ENCODE results near the gene MPP1.
"Not testable (repeated sequence)": the region's sequence is repeated elsewhere in the genome, so short reads cannot be mapped to it uniquely, and the experiment has no call there.

Gene MPP1

DNA sequence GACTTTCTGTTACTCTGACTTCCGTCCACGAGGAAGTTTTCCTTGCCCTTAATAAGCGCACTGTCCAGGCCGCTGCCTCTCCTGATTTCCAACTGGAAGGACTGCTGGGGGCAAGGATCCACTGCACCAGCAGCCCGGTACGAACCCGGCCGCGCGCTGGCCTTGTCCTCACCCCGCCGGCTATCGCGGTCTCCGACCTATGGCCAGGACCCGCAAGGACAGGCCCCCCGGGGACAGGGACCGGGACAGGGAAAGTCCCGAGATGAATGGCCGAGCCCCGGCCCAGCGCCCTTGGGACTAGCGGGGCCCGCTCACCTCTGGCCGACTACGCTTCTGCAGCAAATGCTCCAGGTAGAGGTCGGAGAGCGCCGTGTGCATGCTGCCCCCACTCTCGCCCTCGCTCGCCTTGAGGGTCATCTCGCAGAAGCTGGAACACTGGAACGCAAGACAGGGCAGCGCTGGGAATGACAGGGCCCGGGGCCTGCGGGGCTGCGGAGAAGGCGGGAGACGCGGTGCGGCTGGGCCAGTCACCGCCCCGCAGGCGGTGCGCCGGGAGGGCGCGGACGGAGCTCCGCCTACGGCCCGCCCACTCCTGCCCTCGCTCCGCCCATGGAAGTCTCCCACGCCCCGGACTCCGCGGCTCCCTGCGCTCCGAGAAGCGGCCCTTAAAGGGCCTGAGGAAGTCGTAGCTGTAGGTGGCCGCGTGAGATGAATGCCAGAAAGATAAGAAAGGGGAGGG lies at the start of gene MPP1:
Gene MPP1, minus strand, starts transcription at position 529 of the 739 bp plus-strand sequence. Its CDS starts 112 bp downstream, at position 417.
- DNase-seq: peak; percentile 66

DNA sequence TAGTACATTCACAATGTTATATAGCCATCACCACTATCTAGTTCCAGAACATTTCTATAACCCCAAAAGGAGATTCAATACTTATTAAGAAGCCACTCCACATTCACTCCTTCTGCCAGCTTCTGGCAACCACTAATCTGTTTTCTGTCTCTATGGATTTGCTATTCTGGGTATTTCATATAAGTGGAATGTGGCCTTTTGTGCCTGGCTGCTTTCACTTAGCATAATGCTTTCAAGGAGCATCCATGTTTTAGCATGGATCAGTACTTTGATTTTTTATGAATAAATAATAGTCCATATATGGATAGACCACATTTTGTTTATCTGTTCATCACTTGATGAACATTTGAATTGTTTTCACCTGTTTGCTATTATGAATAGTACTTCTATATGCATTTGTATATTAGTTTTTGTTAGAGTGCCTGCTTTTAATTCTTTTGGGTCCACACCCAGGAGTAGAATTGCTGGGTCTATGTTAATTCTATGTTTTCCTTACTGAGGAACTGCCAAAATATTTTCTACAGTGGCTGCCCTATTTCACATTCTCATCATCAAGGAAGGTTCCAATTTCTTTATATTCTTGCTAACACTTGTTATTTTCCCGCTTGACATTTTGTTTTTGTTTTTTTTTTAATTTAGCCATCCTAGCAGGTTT lies 45.8 kb upstream of the MPP1 start:
- no peak for DNase-seq

DNA sequence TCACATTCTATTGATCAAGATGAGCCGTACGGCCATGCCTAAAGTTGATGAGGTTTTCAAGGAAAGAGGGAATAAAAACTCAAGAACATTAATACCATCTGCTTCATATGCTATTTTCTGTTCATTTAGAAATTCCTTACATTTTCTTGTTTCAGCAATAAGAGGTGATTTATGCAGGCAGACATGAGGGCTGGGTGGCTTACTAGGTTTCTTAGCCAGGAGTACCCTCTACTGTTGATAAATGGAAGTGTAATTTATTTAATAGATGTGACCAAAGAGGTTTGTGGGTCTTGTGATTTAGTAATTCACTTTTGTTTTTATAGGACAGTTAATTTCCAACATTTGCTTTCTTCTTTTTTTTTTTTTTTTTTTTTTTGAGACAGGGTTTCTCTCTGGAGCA lies 35.6 kb upstream of the MPP1 start:
- no peak for DNase-seq

DNA sequence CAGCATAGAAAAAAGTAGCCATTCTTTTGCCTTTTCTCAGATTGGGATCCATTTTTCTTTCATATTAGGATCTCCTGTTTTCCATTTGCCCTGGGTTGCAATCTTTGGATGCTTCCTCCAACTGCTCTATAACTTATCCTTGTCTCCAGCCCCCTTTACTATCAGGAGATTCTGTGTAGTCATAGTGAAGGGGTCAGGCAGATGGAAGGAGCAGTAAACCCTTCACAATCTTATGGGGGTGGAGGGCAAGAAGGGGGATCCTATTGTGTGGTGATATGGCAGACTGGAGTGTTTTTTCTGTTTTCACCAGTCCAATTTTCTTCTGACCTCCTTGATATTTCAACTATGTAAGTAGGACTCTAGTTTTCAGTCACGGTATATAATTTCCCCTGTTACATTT lies 30.9 kb upstream of the MPP1 start:
- DNase-seq: no peak

DNA sequence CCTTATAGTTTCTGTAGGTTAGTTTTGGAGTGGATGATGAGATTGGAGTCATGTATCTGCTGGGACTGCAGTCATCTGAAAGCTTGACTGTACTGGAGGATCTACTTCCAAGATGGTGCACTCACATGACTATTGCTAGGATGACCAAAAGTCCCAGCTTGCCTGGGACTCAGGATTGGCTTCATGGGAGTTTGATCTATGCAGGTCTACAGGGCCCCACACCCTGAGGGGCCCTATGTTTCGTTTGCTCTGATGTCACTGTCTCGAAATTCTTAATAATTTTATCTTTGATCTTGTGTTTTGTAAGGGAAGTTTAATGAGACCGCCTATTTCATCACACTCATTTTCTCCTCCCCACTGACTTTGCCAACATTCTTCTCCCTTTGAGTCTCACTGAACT lies 29.3 kb upstream of the MPP1 start, which contains the start of gene SMIM9:
Gene SMIM9, minus strand, starts transcription at position 101 of the 400 bp plus-strand sequence. CDS start 3,806 bp downstream, outside the sequence.
- DNase-seq: no peak

DNA sequence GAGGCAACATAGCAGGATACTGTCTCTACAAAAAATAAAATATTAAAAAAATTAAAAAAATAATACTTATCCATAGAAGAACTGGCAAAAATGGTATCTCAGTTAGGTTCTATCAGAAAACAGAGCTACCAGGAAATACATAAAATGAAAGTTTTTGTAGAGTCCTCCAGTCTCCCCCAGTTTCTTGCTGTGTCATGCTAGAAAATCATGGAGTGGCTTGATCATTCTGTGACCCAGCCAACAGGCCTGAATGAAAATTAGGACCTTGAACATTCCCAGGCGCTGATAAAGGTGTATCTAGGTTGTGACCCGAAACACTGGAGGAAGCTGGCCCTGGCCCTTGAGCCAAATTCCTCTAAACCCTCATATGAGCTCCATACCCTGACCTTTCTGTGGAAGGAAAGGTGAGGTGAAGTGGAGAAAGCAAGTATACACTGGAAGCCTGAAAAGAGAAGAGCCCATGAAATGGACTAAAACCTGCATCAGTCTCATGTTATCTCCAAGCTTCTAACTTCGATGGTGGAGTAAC lies 28.5 kb upstream of the MPP1 start:
- no peak for DNase-seq

DNA sequence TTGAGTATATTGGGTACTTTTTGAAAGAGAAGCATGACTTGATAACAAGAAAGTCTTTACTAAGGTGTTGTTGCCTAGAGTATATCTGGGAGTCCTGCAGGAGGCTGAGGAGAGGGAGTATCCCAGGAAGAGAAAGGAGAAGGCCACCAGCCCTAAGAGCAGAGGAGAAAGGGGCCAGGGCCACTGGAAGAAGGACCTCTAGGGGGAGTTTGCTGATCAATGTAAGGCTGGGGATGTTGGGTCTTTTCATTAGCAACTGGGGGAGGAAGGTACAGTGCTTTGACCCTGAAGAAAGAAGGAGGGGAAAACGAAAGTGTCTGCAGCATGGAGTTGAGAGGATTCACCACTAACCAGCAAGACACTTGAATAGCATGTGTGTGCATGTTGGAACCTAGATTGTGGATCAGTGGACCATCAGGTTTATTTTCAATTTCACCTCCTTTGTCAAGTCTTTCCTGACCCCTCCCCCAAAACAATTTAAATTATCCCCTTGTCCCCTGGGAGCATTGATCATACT lies 24.7 kb upstream of the MPP1 start:
- DNase-seq: no peak

DNA sequence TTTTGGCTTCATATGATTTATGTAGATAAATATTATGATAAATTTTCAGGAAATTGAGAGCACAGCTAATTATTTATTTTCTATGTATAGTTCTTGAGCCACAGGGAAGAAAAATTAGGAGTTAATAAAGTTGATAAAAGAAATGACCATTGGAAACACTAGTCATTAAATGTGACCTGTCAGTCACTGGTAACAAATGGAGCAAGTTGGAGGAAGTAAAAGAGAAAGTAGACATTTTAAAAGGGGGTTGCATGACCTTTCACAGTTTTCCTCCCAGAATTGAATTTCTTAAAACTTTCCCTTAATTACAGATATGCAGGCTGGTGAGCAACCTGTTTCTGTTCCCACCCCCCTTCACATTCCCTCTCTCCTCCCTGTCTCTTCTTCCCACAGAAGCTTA lies 23.8 kb upstream of the MPP1 start:
- DNase-seq: no peak

DNA sequence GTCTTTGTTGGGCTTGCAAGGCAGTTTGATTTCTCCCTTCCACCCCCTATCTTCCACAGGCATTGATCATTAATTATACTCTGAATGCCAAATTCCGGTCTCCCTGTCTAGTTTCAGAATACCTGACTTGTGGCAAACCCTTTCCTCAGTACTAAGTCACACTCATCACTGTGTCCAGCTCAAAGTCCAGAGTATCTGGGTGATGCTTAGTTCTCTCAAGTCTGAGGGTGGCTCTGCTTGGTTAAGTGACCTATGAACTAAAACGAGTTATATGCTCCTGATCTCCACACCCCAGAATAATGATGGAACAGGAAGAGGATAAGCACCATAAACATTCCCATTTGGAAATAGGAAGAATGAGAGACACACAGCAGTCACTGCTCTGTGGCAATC lies 22.7 kb upstream of the MPP1 start:
- DNase-seq: no peak

DNA sequence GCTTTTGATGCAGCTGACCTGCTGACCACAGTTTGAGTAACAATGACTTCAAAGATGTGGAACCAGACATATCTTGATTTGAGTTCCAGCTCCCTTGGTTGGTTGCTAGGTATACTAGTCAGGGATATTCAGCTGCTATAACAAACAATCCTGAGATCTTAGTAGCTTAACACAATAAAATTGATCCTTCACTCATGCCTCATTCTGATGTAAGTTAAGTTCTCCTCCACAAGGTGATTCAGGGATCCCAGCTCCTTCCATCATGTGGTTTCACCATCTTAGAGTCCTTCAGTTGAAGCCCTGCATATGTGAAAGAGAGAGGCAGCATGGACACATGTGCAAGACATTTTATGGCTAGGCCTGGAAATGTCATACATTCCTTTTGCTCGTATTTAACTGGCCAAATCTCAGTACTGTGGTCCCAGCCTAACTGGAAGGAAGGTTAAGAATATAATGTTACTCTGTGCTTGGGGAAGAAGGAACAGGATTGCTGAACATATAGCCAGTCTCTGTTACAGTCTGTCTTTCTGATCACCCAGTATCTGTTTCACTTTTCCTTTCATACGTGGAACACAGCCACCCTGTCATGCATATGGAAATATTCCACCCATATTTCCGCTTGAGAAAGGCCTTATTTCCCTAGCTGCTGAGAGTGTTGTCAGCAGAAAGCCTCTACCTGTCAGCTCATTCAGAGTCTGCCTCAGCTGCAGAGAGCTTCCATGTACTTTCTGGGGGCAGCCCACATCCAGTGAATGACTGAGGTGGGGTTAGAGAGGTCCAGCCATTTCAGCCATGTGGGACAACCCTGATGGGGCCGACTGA lies 22.1 kb upstream of the MPP1 start:
- no peak for DNase-seq

DNA sequence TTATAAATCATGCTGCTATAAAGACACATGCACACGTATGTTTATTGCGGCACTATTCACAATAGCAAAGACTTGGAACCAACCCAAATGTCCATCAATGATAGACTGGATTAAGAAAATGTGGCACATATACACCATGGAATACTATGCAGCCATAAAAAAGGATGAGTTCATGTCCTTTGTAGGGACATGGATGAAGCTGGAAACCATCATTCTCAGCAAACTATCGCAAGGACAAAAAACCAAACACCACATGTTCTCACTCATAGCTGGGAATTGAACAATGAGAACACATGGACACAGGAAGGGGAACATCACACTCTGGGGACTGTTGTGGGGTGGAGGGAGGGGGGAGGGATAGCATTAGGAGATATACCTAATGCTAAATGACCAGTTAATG lies 20.3 kb upstream of the MPP1 start:
- DNase-seq: not testable (repeated sequence)

DNA sequence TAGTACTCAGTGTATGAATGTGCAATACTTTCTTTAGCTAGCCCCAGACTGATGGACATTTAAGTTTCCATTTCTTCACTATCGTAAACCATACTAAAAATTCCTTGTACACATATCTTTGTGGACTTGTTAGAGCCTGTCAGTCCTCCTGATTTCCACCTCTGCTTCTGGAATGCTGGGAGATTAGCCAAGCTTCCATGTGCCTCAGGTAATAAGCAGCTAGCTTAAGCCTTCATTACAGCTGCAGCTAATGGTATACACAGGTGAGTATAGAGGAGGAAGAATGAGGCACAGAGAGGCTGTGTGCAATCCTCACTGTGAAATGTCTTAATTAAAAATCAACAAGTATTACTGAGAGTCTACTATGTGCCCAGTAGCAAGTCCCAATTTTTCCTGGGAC lies 19.4 kb upstream of the MPP1 start:
- no peak for DNase-seq

DNA sequence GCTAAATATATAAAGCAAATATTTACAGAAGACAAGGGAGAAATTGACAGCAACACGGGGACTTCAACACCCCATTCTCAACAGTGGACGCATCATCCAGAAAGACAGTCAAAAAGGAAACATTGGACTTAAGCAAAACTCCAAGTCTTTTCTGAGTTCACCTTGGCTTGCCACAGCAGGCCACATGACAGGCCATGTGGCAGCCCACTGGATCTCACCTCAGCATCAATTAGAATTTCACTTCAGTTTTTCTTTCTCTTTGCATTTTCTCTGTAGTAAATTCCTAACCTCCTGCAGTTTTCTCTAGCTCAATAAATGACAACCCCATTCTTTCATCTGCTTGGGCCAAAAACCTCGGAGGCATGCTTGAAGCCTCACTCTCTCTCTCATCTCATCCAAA lies 16.7 kb upstream of the MPP1 start:
- no peak for DNase-seq

DNA sequence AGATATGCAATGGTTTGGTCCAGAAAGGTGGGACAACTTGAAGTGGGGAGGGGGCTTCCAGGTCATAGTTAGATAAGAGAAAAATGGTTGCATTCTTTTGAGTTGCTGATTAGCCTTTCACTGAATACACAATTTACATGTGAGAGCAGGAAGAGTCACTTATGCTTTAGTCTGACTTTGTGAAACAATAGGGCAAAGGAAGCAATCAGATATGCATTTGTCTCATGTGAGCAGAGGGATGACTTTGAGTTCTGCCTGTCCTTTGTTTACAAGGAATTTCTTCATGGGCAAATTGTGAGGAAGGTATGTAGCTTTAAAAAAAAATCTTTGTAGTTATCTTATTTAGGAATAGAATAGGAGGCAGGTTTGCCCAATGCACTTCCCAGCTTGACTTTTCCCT lies 16.2 kb upstream of the MPP1 start:
- DNase-seq: no peak

DNA sequence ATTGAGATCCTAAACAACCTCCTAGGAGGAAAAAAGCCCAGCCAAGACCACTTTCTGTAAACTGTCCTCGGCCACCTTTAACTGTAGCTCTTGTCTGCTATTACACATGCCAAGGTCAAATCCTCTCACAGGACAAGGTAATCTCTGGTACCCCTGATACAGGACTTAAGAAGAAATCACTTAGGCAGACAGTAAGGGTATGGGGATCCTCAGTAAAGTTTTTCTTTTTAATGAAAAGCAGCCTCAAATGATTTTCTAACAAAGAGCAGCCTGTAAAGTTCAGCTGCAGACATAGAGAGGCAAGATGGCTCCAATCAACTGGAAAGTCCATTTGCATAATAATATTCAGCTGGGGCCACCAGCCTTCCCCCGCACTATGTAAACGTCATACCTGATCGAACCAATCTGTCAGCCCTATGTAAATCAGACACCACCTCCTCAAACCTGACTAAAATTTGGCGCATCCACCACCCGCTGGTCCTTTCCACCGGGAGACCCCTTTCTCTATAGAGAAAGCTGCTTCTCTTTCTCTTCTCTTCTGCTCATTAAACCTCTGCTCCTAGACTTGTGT lies 14.6 kb upstream of the MPP1 start:
- no peak for DNase-seq

DNA sequence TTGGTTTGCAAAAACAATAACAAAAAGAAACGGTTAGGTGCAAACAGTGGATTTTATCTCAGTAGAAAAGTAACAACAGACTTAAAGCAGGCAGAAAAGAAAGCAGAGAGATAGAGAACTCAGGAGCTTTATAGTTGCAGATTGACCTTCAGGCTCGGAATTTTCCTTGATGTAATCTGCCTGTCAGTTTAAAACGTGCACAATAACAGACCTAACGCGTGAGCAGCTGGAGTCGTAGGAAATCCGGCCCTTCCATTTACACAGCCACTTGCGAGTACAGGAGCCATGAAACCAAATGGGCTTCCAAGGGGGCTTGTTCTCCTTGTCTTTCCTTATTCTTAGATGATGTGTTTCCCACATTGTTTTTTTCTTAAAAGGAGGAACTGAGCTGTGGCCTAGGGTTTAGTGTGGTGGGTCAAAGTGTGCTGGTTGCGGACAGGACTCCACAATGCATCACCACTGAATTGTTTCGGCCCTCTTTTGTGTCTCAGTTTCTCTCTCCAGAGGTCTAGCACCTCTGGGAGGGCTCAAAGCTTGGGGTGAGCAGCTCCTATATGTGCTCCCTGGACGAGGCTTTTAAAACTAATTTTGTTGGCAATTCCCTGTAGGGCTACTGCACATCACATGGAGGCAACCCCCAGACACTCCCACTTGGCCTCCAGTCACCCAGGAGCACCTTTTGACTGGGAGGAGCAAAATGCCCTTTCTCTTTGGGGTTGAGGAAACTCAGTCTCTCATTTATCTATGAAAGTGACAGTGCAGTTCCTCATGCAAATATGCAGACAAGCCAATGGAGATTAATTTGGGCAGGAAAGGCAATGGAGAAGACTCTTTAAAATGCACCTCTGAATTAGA lies 13.9 kb upstream of the MPP1 start:
- DNase-seq: no peak

DNA sequence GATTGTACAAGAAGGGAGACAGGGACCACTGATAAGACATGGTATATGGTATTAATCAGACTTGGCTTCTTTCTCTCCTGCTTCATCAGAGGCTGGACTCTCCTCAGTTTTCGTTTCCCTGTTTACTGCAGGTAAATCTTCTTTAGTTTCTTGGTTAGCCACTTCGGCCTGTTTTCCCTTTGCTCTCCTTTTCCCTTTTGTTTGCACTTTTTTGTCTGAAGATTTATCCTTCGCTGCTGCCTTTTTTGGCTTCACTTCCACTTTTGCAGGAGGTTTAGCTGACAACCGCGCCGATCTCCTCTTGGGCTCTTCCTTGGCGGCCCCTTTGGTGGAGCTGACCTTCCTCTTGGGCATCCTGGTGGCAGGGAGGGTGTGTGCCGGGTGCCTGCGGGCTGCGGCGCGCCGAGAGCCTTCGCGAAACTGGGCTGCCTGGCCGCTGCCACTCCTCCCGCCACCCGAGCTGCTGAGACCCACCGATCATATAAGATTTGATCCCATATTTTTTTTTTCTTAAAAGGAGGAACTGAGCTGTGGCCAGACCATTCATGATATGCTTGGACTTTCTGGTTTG lies 11.8 kb upstream of the MPP1 start:
- not testable (repeated sequence) for DNase-seq

DNA sequence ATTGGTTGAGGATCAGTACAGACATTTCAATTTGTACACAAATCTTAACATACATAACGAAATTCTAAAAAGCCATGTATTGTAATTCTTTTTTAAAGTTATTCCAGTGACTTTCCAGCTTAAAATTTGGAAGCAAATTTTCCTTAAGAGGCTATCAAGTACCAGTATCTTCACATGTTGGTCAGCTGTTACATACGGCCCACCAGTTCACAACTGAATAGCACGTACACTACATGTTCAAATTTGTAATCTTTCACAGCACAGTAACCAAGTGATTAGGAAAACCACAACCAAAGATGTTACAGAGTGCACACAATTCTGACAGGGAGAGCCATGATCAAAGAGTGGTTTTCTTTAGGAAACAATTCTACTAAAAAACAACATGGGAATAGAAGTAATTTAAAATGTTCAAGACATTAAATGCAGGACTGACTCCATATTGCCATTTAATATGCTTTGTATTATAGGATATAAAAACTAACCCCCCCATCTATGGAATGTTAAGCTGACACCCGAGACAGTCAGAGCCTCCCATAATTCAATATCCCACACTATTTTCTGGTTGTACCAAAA lies 11.1 kb upstream of the MPP1 start:
- not testable (repeated sequence) for DNase-seq

DNA sequence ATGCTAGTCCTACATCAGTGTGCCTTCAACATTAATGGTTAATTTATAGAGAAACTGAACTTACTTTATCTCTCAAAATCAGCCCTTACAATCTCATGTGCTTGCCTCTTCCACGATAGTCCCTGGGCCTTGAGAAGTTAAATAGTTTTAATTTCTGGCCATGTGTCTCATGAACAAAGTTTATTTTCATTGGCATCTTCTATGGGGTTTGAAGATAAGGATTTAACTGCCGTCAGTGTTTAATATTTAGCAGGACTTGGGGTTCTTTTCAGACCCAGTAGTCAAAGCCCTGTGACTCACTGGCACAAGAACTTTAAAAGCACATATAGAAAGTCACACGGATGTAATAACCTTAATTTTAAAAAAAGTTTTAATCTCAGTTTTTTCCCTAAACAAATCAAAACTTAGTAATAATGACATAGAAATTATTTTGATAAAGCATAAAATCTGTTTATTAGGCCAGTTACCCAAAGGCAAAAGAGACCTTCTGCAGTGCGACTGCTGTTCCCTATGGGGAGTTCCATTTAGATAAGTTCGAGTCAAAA lies 10.1 kb upstream of the MPP1 start:
- DNase-seq: no peak

DNA sequence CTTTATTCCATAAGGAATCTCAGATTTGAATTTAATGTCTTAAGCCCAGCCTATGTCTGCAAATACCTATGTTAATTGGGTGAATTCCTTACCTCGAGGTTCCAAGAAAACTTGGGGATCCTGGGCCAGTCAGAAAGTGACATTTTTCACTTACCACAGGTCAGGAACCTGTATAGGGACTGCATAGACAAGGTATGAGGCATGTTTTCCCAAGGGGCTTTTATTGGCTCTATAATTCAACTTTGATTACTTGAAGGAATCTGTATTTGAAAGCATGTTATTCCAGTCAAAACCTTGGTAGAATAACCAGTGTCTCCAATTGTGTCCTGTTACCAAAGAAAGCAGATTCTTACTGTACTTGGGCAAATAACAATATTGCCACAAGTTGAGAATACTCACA lies 8.5 kb upstream of the MPP1 start:
- DNase-seq: no peak
